T1000 (cell line): ENCODE results near the gene TAF8.
A peak's percentile ranks its signal among the peaks of the same experiment; 100 is the strongest.
"Not testable (repeated sequence)": the region's sequence is repeated elsewhere in the genome, so short reads cannot be mapped to it uniquely, and the experiment has no call there.

ENCODE experiments used
- DNase-seq: peaks from one replicate; lab custom pipeline; 2025; ENCODE audit warnings: mixed read lengths; lab: John Stamatoyannopoulos, UW

TAF8 gene

DNA sequence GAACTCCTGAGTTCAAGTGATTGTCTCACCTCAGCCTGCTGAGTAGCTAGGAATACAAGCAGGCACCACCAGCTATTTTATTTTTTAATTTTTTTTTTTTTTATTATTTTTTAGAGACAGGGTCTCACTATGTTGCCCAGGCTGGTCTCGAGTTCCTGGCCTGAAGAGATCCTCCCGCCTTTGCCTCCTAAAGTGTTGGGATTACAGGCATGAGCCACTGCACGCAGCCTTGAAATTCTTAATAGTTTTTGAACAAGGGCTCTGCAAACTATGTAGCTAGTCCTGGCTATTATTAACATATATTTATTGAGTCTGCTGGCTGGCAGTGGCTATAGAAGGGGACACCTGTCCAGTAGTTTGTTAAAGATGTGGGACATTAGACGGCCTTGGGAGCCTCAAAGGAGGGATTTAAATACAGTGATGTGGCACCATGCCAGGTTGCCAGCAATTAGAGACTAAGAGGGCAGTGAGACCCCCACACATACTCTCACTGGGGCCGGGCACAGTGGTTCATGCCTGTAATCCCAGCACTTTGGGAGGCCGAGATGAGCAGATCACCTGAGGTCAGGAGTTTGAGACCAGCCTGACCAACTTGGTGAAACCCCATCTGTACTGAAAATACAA, 21.1 kb upstream of the TAF8 start:
- no peak for DNase-seq

DNA sequence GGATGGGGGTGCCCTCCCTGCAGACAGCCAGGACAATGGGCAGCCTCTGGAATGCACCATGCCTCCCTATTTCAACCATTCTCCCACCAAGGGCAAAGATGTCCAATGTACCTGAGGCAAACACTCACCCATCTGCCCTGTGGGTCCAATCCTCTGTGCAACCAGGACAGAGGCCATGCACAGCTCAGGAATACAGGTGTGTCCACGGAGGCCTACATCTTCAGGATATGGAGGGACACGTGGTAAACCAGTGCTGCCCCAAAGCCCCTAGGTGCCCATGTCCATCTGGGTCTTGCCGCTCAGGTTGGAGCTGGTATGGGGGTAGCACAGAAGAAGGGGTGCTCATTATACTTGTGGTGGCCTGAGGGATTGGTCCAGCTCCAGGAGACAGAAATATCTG, 20.4 kb upstream of the TAF8 start:
- no peak for DNase-seq

DNA sequence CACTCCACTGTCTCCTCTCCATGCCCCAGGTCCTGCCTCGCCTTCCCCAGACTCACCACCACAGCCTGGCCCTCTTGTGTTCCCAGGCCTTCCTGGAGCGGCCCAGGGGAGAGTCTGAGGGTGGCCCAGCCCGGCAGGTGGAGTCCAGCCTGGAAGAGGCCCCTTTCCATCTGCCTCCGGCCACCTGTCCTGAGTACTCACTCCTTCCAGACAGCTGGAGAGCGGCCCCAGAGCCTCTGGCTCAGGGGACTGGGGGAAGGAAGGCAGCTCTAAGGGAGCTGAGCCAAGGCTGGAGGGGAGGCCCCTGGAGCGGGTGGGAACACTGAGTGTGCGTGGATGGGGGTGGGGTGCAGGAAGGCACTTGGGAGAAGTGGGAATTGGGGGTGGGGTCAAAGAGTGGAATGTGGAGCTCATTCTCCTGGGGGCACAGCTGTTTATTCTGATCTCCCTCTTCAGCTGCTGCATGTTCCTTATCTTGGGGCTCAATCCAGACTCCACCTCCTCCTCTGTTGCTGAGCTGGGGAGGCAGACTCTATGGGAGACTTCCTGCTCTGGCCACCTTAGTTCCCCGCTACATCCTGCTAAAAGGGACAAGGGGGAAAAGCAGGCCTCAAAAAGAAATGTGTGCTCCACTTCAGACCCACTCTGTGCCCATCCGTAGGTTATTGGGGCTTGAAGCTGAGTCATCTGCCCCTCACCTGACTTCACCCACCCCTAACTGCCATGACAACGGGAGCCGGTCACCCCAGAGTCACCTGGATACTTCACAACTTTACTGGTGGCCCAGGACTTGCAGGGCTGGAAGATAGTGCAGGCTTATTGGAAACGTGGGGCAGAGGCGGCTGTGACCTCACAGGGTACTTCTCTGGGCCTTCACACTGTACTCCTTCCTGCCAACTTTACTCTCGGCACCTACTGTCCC, 19.5 kb upstream of the TAF8 start:
- no peak for DNase-seq

DNA sequence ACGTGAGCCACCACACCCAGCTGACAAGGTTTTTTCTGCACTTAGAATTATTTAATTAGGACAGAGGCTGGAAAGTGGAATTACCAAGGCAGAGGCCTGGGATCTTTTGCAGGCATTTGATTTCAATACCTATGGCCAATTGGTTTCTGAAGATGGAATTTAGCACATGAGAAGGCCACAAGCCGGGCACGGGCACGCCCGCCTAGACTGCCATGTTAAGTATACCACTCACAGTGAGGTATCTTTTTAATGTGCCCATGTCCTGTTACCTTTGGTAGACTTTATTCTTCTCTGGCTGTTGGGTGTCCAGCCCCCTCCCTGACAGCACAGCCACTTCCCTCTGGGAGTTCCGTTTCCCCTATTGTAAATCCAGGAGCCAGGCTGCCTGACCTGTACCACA, 18.0 kb upstream of the TAF8 start:
- no peak for DNase-seq

DNA sequence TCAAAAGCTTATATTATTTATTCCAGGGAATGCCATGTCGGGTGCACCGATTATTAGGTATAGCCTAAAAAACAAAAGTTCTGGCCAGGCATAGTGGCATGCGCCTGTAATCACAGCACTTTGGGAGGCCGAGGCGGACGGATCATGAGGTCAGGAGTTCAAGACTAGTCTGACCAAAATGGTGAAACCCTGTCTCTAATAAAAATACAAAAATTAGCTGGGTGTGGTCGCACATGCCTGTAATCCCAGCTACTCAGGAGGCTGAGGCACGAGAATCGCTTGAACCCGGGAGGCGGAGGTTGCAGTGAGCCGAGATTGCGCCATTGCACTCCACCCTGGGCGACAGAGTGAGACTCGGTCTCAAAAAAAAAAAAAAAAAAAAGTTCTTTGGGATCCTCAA, 12.7 kb upstream of the TAF8 start:
- not testable (repeated sequence) for DNase-seq

DNA sequence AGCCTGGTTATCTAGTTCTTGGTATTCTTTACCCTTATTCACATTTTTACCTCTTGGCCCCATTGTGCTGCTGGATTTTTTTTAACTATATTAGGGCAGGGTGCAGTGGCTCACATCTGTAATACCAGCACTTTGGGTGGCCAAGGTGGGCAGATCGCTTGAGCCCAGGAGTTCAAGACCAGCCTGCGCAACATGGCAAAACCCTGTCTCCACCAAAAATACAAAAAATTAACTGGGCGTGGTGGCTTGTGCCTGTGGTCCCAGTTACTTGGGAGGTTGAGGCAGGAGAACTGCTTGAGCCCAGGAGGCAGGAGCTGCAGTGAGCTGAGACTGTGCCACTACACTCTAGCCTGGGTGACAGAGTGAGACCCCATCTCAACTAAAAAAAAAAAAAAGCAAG, 12.2 kb upstream of the TAF8 start:
- DNase-seq = no peak

DNA sequence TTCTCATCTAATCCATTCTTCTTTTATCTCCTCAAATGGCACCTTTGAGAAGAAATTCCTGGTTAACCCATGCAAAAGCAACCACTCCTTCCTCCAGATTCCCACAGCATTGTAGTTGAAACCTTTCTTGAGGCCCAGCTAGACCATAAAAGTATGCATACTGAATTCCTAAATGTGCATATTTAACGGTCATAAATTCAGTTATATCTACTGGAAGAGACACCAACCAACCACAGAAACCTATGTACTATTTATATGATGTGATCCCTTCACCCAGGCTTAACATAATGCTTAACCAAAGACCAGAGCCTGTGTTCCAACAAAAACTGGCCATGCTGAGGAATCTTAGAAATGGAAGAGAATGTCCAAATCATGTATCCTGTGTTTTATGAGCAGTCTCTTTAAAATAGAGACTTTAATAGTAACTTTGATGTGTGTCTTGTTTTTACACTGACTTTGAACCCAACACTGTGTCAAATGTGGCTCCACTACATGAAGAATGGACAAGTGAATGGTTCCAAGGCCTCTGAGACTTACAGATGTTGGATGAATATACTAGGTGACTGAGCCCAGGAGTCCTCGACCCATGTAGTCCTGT, 11.4 kb upstream of the TAF8 start:
- DNase-seq = no peak

DNA sequence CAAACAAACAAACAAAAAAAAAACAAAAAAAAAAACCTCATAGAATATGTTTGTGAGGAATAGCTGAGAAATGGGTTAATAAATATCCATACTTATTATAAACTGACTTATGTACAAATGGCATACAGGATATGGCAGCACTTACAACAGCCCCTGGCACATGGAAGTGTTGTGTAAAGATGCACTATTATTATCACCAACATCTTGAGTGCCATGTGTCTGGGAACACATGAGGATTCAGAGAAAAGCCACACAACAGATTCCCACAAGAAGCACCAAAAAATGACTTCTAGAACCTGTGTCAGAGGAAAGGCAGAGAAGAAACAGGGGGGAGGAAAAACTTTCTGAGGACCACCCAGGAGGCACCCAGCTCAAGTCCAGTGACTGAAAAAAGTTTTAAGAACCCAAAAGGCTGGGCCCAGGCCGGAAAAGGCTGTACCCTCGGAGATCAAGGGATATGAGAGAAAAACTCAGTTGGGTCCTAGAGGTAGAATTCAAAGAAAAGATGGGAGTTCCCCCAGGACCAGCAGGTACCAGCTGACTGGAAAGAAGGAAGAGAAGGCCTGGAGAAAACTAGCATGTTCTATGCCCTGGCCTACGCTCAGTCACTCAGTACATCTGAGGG, 9.4 kb upstream of the TAF8 start:
- DNase-seq = no peak

DNA sequence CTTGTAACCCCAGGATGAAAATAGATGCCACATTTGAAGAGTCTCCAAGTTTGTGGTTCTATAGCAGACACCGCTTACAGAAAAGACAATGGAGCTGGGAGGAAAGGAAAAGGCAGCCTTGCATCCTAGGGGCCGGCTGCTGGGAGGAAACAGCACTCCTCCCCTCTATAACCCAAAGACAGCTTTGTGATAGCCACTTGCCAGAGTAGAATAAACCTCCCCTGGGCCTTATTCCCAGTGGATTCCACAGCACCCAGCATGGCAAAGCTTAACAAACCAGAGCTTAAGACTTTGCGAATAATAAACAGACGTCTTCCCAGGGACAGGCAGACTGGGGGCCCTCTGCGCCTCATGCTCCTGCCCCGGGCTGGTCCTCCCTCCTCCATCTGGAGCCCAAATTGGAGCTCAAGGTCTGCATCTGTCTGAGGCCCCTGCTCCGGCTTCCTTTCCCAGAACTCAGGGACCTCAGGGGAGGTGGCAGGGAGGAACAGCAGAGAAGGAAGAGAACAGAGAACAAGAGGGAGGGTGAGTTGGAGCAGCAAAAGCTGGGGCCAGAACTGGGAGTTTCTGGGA, 8.8 kb upstream of the TAF8 start:
- no peak for DNase-seq

DNA sequence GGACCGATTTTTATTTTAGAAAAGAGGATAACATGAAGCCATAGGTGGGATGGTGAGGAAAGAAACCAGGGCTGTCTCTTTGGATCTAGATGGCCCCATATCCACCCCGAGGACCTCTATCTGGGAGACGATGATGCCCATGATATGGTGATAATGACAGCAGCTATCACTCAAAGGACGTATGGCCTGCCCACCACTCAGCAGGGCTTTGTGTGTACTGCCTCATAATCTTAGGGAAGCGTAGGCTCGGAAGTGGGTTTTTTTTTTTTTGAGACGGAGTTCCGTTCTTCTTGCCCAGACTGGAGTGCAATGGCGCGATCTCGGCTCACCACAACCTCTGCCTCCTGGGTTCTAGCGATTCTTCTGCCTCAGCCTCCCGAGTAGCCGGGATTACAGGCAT, 8.2 kb upstream of the TAF8 start:
- no peak for DNase-seq

DNA sequence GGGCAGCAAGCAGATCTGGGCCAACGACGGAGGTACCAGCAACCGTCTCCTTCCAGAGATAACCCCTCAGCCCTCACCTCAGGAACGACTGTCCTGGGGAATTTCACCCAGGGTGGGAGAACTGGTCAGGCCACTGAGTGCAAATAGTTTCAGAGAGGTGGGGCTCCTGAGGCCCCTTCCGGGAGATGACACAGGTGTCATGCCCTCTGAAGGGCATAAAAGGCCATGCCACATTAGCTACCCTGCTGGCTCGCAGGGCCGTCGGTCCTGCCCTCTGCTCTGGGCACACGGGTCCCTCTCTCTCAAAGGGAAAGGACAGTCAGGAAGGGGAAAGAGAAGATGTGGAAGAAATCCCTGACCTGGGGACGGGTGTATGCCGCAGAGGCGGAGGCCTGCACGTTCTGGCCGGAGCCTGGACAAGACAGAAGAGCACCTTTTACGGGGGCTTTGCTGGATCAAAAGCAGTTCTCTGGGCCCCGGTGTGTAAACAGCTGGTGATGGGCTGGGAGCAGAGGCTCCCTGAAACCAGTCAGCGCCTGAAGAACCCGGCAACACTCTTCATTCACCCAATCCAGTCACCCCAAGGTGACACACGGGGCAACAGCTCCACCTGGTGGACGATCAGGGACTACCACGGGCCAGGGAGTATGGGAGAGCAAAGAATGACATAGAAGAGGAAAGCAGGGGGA, 6.4 kb upstream of the TAF8 start:
- DNase-seq = peak; percentile 81

DNA sequence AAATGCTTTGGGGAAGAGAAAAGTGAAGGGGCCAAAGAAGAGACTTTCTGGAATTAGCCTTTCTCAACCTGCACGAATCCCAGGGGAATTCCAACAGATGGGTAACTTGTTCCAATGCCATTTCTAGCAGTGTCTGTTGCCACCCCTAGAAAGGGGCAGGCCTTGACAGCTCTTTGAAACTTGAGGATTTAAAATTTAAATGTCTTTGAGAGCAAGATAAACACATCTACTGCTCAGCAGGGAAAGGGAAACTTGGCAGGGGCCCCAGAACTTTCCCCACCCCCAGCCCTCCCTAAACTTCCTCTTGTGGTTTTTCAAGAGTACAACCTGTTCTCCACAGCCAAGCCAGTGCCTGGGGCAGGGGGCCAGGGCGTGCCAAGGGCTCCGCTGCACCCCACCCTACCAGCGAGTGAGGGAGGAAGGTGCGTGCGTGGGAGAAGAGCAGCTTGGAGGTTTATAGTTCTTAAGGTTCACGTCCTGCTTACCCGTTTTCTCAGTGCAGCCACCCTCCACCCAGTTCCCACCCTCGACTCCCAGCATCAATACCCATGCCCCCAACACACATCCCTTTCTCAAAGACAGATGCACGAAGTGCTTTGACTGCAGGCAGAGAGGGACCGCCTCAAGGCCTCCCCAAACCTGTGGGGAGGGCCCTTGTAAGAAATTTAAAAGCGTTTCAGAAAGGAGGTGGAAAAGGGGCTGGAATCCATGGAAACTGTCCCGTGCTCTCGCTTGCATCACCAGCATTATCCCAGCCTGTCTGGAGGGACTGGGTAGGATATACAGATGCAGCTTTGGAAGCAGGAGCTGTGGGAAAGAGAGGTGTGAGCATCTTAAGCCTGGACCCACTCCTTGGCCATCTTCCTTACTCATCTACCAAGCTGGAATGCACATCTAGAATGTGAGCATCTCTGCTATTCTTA, 4.5 kb upstream of the TAF8 start:
- peak; percentile 68 for DNase-seq

DNA sequence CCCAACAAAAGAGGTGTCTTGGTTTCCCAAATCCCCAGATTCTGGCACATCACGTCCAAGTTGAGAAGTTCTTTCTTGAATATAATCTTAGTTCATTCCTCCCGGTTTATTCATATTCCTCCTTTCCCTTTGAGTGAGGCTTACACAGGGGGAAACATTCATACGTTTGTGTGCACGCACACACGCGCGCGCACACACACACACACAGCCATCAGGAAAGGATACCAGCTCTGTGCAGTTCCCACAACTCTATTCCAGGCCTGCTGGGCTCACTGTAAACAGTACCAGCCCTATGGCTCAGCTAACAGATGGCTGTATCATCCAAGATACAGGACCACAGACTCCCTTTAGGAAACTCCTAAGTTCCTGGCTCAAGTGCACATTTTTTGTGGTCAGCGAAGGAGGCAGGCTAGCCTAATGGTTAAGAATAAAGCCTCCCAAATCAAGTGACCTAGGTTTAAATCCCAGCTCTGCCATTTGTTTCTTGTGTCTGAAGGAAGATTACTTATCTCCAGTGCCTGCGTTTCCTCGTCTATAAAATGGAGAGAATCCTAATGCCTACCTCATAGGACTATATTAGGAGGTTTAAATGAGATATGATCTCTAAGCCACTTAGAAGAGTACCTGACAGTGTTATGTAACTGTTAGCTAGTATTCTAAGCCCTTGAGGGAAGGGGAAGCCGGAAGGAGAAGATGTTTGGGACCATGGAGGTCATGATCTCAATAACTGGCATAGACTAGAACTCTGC, 3.7 kb upstream of the TAF8 start:
- DNase-seq = no peak

DNA sequence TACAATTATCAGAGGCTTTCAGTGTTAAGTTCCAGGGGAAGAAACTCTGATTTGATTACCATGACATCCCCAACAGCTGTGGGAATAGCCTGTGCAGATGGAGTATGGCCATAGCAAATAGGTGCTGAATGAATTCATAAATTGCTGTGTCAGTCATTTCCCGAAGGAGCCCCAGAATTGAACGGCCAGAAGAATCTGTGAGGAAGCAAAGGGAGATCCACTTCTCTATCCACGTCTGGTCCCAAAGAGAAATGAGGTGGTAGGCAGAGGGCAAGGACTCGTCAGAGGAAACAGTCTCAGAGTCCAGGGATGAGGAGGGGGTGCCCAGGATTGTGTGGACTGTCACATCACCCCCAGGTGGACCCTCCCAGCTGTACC, 3.1 kb upstream of the TAF8 start:
- no peak for DNase-seq

DNA sequence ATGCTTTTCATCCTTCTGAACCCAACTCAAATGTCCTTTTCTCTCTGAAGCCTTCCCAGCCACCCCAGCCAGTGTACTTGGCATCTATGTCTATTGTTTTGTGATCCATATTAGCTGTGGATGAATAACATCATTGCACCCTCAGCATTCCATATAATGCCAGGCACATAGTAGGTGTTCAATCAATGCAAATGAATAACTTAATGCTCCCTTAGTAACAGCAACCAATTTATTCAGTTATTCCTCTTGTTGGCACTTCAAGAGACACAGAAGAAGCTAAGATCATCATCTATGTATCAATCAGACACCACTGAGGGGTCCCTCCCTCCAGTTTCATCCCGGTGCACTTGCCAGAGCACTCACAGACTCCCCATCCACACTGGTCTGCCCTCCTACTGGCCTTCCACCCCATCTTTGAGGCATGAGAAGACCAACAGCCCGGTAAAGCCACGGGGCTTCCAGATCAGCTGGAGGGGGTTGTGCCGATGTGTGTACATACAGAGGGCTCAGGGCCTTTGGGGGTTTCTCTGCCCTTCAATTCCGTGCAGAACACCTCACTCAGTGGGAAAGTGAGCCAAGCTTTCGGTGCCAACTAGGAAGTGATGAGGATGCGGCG, 2.4 kb upstream of the TAF8 start:
- no peak for DNase-seq

DNA sequence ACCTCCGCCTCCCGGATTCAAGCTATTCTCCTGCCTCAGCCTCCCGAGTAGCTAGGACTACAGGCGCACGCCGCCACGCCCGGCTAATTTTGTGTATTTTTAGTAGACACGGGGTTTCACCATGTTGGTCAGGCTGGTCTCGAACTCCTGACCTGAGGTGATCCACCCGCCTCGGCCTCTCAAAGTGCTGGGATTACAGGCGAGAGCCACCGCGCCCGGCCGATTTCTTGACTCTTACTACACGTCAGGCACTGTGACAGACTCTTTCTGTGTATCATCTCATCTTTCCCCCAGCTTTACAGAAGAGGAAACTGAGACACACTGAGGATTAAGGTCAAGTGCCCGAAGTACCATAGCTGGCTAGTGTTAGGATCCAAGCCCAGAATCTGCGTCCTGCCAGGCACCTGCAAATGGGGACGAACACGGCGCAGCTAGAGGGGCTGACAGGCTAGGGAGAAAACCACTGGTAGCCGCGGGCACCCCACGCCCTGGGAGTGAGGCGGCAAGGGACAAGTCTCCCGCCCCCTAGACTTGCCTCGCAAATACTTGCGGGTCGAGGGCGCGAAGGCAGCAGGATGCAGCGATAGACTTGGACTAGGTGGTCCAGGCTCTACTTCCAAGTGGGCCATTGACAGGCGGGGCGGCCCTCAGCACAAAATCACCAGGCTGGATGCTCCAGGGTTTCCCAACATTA, 1.1 kb upstream of the TAF8 start:
- no peak for DNase-seq

DNA sequence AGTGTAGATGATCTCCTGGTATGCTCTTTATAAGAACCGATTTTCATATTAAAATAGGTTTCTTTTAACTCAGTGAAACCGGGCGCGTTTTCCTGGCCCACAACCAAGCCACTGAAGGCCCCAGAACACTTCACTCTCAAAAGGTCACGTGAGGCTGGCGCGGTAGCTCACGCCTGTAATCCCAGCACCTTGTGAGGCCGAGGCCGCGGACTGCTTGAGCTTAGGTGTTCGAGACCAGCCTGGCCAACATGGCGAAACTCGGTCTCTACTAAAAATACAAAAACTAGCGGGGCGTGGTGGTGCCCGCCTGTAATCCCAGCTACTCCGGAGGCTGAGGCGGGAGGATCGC, 402 bp upstream of the TAF8 start:
- DNase-seq = no peak

DNA sequence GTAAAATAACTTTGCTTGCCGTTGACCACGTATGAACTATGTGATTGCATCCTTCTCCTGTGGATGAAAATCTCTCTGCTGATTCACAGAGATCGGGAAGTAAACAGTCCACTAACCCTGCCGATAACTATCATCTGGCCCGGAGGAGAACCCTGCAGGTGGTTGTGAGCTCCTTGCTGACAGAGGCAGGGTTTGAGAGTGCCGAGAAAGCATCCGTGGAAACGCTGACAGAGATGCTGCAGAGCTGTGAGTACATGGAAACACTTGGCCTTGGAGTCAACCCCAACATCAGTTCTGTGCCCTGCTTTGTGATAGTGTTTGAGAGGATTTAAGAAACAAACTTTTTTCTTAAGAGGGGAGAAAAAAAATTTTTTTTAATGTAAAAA, 937 bp downstream of the TAF8 start:
- no peak for DNase-seq

DNA sequence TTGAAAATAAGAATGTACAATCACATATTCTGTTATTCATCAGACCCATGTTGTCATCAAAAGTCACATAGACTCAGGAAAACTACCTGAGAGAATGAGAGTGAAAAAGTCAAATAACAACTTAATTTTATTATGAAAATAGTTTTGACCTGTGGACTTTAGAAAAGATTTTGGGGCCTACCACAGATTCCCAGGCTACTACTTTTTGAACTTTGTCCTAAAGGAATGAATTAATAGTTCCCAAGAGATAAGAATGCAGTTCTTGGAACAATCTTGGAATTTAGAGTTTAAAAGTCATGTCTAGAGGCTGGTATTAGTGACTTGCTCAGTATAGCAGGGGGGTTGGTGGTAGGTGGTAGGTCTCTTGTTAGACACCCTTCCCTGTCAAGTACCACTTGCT, 3.3 kb downstream of the TAF8 start:
- no peak for DNase-seq
